ENCODE data around the gene LMOD2. TPM values are rescaled to one million over a fixed set of nuclear protein-coding genes. Genes with fewer than 3 reads are reported as not detected.

LMOD2 gene
- total RNA-seq, 3 donors from 2014 or later: 0.63 TPM; not detected in 2

DNA sequence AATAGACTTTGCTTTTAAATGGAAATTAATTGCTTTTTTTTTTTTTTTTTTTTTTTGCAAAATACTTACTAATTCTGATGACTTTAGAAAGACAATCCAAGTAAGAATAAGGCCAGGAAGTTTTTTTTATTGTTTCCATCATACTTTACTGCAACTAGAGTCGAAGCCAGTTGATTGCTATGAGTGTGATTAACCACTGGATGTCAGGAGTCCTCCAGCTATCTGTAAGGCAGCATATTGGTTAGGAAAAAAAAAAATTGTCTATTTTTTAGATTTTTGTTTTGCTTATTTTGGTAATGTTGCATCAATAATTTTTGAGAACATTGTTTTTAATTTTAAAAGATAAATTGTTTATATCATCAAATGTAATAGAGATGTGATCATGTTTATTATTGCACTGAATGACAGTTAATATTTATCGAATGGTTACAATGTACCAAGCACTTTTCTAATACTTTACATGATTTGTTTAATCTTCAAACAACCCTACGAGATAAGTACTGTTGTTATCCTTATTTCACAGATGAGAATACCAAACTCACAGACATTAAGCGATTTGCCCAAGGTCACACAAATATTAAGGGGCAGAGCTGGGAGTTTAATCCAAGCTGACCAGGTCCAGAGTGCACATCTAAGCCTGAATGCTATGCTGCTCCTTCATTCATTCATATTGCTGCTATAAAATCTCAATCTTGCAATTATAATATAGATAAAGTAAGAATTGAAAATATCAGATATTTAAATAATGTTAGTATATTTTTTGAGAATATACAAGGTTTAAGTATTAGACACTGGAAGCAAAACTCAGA lies 19.9 kb upstream of the LMOD2 start:
- H3K9me3 ChIP-seq: no peaks in the 10 kb centered on the region
- no peaks in the 10 kb centered on the region for H3K36me3 ChIP-seq (ENCODE audit: low read depth)
- TF ChIP-seq, protein P1, sequence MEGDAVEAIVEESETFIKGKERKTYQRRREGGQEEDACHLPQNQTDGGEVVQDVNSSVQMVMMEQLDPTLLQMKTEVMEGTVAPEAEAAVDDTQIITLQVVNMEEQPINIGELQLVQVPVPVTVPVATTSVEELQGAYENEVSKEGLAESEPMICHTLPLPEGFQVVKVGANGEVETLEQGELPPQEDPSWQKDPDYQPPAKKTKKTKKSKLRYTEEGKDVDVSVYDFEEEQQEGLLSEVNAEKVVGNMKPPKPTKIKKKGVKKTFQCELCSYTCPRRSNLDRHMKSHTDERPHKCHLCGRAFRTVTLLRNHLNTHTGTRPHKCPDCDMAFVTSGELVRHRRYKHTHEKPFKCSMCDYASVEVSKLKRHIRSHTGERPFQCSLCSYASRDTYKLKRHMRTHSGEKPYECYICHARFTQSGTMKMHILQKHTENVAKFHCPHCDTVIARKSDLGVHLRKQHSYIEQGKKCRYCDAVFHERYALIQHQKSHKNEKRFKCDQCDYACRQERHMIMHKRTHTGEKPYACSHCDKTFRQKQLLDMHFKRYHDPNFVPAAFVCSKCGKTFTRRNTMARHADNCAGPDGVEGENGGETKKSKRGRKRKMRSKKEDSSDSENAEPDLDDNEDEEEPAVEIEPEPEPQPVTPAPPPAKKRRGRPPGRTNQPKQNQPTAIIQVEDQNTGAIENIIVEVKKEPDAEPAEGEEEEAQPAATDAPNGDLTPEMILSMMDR (IDR thresholded peaks at IDR 0.05): no peak
- ATAC-seq: no peak
- H3K4me1 ChIP-seq (ENCODE audit: low read depth): no peaks in the 10 kb centered on the region
- no peak overlapping the region for H3K4me3 ChIP-seq
- intact Hi-C loops (cut with DNase I, micrococcal nuclease): no loop called here
- DNase-seq: no peak

- intact Hi-C loops (cut with DNase I, micrococcal nuclease): no loop called here
- DNase-seq: no peak
- Histone ChIP-seq H3K9me3 (no peaks in the 10 kb centered on the region), H3K36me3 (ENCODE audit: low read depth) (no peaks in the 10 kb centered on the region), H3K4me1 (ENCODE audit: low read depth) (no peaks in the 10 kb centered on the region), H3K4me3 (no peak overlapping the region)
- TF ChIP-seq, protein P1 (IDR thresholded peaks at IDR 0.05): no peak
- ATAC-seq: no peak
These were observed 18.5 kb upstream of the LMOD2 start for GRCh38 chr7:123637203-123637602.

- TF ChIP-seq, protein P1 (IDR thresholded peaks at IDR 0.05): no peak
These were observed 17.8 kb upstream of the LMOD2 start for GRCh38 chr7:123637878-123638277.

DNA sequence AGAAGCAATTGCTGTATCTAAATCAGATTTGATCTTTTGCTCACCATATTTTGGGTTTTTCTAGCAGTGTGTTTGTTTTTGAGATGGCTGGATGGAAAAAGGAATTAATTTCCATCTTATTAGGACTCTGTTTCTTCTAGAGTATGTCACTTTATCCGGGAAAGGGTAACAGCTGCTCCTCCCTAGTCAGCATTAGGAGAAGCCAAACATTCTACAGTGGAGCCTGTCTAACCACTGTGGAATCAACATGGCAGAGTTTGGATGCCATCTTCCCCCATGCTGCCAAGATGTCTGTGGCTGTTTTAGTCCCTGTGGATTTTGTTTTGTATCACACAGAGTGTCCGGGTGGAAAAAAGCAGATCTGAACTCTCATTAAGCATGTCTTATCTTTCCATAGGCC lies 16.0 kb upstream of the LMOD2 start:
- Histone ChIP-seq H3K9me3 (no peaks in the 10 kb centered on the region), H3K4me3 (no peak overlapping the region), H3K36me3 (ENCODE audit: low read depth) (no peaks in the 10 kb centered on the region), H3K4me1 (ENCODE audit: low read depth) (no peaks in the 10 kb centered on the region)
- no peak for ATAC-seq
- DNase-seq: no peak
- intact Hi-C loops (cut with DNase I, micrococcal nuclease): no loop called here
- TF ChIP-seq, protein P1 (IDR thresholded peaks at IDR 0.05): no peak

More at GRCh38 chr7:123637878-123638277, 17.8 kb upstream of the LMOD2 start:
- no peak for ATAC-seq
- Histone ChIP-seq H3K9me3 (no peaks in the 10 kb centered on the region), H3K4me1 (ENCODE audit: low read depth) (no peaks in the 10 kb centered on the region), H3K4me3 (no peak overlapping the region), H3K36me3 (ENCODE audit: low read depth) (no peaks in the 10 kb centered on the region)
- DNase-seq: no peak
- intact Hi-C loops (cut with DNase I, micrococcal nuclease): no loop called here

GRCh38 chr7:123640583-123640982 lies 15.1 kb upstream of the LMOD2 start:
- Histone ChIP-seq H3K4me1 (ENCODE audit: low read depth) (no peaks in the 10 kb centered on the region), H3K9me3 (no peaks in the 10 kb centered on the region), H3K36me3 (ENCODE audit: low read depth) (no peaks in the 10 kb centered on the region), H3K4me3 (no peak overlapping the region)
- no peak for DNase-seq
- ATAC-seq: no peak
- TF ChIP-seq, protein P1 (IDR thresholded peaks at IDR 0.05): no peak
- intact Hi-C loops (cut with DNase I, micrococcal nuclease): no loop called here
